HL-60 (cell line): ENCODE data around the gene RYR3.

Experiments used
- DNase-seq, 2 experiments: peaks; one replicate each; pipeline ENCODE4 v3.0.0-alpha.2; 2010 to 2020; ENCODE audit warnings: low read depth in 1 of 2, low spot score in 1 of 2
- H3K27ac ChIP-seq: fragments of 250-450 bp; sonication (Bioruptor Pico); replicated peaks from 2 replicates; pipeline ENCODE4 v1.5.1; 2020; ENCODE audit warnings: mild to moderate bottlenecking, moderate library complexity
- H3K27me3 ChIP-seq: fragments of 250-450 bp; sonication (Bioruptor Pico); 2 replicates; pipeline ENCODE4 v1.5.1; 2021; ENCODE audit warnings: mild to moderate bottlenecking, moderate library complexity; ENCODE audit not compliant: insufficient read depth, poor library complexity, severe bottlenecking
- H3K4me3 ChIP-seq: replicated peaks from 2 replicates; pipeline ENCODE4 v1.5.1; 2011; ENCODE audit warnings: mild to moderate bottlenecking, control low read depth, low read length; ENCODE audit not compliant: insufficient read depth
- GABPA ChIP-seq: IDR thresholded peaks from 2 replicates; pipeline ENCODE4 v1.6.1; 2012; ENCODE audit warnings: low read depth
- POLR2AphosphoS5 ChIP-seq: IDR thresholded peaks from 2 replicates; pipeline ENCODE4 v1.6.1; 2012; ENCODE audit warnings: low read depth
- SPI1 ChIP-seq: IDR thresholded peaks from 2 replicates; pipeline ENCODE4 v1.6.1; 2012; ENCODE audit warnings: low read depth, mild to moderate bottlenecking, borderline replicate concordance
- TF ChIP-seq, protein P1 (sequence below): IDR thresholded peaks from 2 replicates; pipeline ENCODE4 v1.6.1; 2012; ENCODE audit warnings: low read depth; ENCODE audit not compliant: insufficient replicate concordance
- TF ChIP-seq, protein P2 (sequence below): IDR thresholded peaks from one replicate; pipeline ENCODE4 v1.5.1; 2011; ENCODE audit warnings: low read length, control low read depth, inconsistent platforms; ENCODE audit not compliant: insufficient read depth

The RYR3 gene

DNA sequence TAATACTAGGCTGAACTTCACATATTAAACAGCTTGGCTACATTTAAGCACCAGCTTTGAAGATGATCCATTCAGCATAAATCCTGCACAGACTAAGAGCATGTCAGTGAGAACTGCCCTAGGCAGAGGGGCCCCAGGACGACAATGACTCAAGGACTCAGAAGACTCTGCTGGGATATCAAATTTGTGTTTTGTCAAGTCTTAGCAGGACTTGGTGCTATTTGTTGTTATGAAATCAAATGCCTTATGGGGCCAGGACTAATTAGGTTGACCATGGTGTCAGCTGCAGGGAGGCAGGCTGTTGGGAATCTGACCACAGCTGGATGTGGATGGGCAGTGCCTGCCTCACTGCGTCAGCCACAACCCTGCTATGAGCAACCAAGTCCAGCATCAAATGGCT lies 91.8 kb downstream of the RYR3 start:
- Histone ChIP-seq H3K27me3 (no peaks in the 10 kb centered on the region), H3K27ac (no peak overlapping the region), H3K4me3 (no peak overlapping the region)
- DNase-seq = no peak
- TF ChIP-seq POLR2AphosphoS5 (no peak), GABPA (no peak), SPI1 (no peak)
- TF ChIP-seq, protein P1, sequence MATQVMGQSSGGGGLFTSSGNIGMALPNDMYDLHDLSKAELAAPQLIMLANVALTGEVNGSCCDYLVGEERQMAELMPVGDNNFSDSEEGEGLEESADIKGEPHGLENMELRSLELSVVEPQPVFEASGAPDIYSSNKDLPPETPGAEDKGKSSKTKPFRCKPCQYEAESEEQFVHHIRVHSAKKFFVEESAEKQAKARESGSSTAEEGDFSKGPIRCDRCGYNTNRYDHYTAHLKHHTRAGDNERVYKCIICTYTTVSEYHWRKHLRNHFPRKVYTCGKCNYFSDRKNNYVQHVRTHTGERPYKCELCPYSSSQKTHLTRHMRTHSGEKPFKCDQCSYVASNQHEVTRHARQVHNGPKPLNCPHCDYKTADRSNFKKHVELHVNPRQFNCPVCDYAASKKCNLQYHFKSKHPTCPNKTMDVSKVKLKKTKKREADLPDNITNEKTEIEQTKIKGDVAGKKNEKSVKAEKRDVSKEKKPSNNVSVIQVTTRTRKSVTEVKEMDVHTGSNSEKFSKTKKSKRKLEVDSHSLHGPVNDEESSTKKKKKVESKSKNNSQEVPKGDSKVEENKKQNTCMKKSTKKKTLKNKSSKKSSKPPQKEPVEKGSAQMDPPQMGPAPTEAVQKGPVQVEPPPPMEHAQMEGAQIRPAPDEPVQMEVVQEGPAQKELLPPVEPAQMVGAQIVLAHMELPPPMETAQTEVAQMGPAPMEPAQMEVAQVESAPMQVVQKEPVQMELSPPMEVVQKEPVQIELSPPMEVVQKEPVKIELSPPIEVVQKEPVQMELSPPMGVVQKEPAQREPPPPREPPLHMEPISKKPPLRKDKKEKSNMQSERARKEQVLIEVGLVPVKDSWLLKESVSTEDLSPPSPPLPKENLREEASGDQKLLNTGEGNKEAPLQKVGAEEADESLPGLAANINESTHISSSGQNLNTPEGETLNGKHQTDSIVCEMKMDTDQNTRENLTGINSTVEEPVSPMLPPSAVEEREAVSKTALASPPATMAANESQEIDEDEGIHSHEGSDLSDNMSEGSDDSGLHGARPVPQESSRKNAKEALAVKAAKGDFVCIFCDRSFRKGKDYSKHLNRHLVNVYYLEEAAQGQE = no peak
- TF ChIP-seq, protein P2, sequence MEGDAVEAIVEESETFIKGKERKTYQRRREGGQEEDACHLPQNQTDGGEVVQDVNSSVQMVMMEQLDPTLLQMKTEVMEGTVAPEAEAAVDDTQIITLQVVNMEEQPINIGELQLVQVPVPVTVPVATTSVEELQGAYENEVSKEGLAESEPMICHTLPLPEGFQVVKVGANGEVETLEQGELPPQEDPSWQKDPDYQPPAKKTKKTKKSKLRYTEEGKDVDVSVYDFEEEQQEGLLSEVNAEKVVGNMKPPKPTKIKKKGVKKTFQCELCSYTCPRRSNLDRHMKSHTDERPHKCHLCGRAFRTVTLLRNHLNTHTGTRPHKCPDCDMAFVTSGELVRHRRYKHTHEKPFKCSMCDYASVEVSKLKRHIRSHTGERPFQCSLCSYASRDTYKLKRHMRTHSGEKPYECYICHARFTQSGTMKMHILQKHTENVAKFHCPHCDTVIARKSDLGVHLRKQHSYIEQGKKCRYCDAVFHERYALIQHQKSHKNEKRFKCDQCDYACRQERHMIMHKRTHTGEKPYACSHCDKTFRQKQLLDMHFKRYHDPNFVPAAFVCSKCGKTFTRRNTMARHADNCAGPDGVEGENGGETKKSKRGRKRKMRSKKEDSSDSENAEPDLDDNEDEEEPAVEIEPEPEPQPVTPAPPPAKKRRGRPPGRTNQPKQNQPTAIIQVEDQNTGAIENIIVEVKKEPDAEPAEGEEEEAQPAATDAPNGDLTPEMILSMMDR = no peak

DNA sequence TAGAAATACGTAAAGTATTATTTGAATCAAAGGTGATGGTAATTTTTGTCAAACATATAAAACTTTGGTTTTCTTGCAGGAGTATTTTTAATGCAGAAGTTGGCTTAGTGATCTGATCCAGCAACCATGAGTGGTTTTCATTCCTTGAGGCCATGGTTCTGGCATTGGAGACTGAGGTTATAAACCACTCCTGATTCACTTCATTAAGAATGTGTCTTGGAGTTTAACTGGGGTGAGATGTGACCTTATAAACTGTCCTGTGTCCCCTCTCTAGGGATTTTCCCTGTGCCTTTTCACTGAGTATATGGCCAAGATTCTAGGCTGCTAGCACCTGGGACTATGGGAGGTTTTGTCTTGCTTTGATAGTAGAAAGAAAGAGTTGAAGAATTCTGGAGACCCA lies 94.3 kb downstream of the RYR3 start:
- TF ChIP-seq, protein P2 = no peak
- no peak for TF ChIP-seq SPI1
- TF ChIP-seq POLR2AphosphoS5 = no peak
- TF ChIP-seq, protein P1 = no peak
- TF ChIP-seq GABPA = no peak
- DNase-seq = no peak
- Histone ChIP-seq H3K4me3 (no peak overlapping the region), H3K27me3 (no peaks in the 10 kb centered on the region), H3K27ac (no peak overlapping the region)

DNA sequence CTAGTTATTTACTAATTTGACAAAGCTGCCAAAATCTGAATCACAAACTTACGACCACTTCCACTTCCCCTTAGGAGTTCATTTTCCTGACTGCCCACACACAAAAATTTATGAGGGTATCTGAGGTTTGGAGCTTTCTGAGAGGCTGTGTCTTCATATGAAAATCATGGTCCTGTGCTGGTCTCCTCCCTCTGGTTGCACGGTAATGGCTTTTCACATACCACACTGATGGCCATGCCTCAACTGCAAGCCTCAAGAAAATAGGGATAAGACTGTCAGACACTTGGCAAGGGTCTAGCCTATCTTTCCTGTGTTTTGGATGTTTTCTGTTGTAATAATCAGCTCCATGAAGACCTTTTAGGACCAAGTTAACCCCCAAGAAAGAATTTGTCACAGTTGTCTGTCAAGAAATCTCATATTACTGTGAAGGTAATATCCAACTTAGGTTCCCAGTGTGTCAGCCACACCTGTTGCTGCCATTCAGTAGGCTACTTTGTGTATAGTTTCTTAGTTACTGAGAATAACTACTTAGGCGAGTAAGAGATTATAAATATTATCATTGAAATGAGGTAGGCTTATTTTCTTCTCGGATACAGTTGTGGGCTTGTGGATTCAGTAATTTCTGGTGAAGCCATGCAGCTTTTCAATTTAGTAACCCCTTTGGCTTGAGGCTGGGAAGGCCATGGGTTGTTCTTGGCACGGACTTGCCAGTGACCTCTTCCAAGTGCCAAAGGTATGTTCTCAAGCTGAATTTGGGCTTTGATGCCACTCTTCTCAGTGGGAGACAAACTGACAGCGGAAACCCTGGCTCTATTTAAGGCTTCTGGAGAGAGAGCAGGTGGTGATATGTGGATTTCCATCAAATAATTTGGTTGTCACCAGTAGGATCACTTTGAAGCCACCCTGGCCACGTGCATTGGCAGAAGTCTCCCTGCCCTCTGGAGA lies 101.1 kb downstream of the RYR3 start:
- DNase-seq = no peak
- Histone ChIP-seq H3K27me3 (no peaks in the 10 kb centered on the region), H3K4me3 (no peak overlapping the region), H3K27ac (no peak overlapping the region)
- TF ChIP-seq, protein P2 = no peak
- TF ChIP-seq, protein P1 = no peak
- no peak for TF ChIP-seq SPI1
- TF ChIP-seq GABPA = no peak
- no peak for TF ChIP-seq POLR2AphosphoS5
